ENCODE data around the gene PHLDB1.

GRCh38 chr11:118696673-118697226 lies 89.3 kb downstream of the PHLDB1 start:
- peak in 1 of 3 experiments; percentile 24; a peak in 1 of 6 replicates for TF ChIP-seq CTCF (IDR thresholded peaks at IDR 0.05 in 2 of 3, conservative IDR thresholded peaks at IDR 0.05 in 1 of 3; ENCODE audit: borderline replicate concordance in 1 of 3, insufficient read depth in 1 of 3, low read depth in 2 of 3, low read length in 2 of 3)
- no peak for TF ChIP-seq YY1 (IDR thresholded peaks at IDR 0.05; ENCODE audit: extremely low read depth, insufficient replicate concordance, low read depth, low read length)
- TF ChIP-seq ZBTB33 (IDR thresholded peaks at IDR 0.05; ENCODE audit: extremely low read depth, insufficient replicate concordance, low read length): no peak
- TF ChIP-seq REST (IDR thresholded peaks at IDR 0.05; ENCODE audit: low read depth): no peak
- no peak for TF ChIP-seq POLR2A (IDR thresholded peaks at IDR 0.05; ENCODE audit: borderline replicate concordance, extremely low read depth, insufficient read depth, insufficient read length)
- TF ChIP-seq, protein P1, sequence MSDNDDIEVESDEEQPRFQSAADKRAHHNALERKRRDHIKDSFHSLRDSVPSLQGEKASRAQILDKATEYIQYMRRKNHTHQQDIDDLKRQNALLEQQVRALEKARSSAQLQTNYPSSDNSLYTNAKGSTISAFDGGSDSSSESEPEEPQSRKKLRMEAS (IDR thresholded peaks at IDR 0.05): no peak
- TF ChIP-seq EGR1 (IDR thresholded peaks at IDR 0.05; ENCODE audit: low read depth): no peak

All from HCT116 (cell line).